H9 (cell line): ENCODE data around the gene STX3. TPM values are rescaled to one million over a fixed set of nuclear protein-coding genes. Genes with fewer than 3 reads are reported as not detected.

Source experiments
- DNase-seq: peaks from one replicate; pipeline ENCODE4 v3.0.0-alpha.2; 2017
- H2AFZ ChIP-seq: one replicate; pipeline ENCODE4 v1.6.1; 2013; ENCODE audit warnings: mild to moderate bottlenecking, low read length, control low read depth, moderate library complexity
- H2AK5ac ChIP-seq: 2 replicates; pipeline ENCODE4 v1.6.1; 2013; ENCODE audit warnings: low read length, control low read depth, mixed read lengths; ENCODE audit not compliant: insufficient read length
- H2BK120ac ChIP-seq: one replicate; pipeline ENCODE4 v1.6.1; 2013; ENCODE audit warnings: low read depth, mild to moderate bottlenecking, low read length, control low read depth, inconsistent platforms; ENCODE audit not compliant: poor library complexity, severe bottlenecking
- H2BK12ac ChIP-seq: 2 replicates; pipeline ENCODE4 v1.6.1; 2013; ENCODE audit warnings: low read length, control low read depth, mixed read lengths, low read depth; ENCODE audit not compliant: insufficient read length
- H2BK15ac ChIP-seq: 2 replicates; pipeline ENCODE4 v1.6.1; 2013; ENCODE audit warnings: low read depth, low read length, control low read depth
- H2BK20ac ChIP-seq: one replicate; pipeline ENCODE4 v1.6.1; 2013; ENCODE audit warnings: low read depth, mild to moderate bottlenecking, low read length, control low read depth, inconsistent platforms; ENCODE audit not compliant: poor library complexity, severe bottlenecking
- H2BK5ac ChIP-seq: 2 replicates; pipeline ENCODE4 v1.6.1; 2013; ENCODE audit warnings: low read length, control low read depth, mixed read lengths; ENCODE audit not compliant: insufficient read length
- H3K14ac ChIP-seq: 2 replicates; pipeline ENCODE4 v1.6.1; 2013; ENCODE audit warnings: low read length, control low read depth; ENCODE audit not compliant: insufficient read depth
- H3K18ac ChIP-seq: 2 replicates; pipeline ENCODE4 v1.6.1; 2013; ENCODE audit warnings: low read depth, mild to moderate bottlenecking, mixed read lengths, low read length, control low read depth; ENCODE audit not compliant: insufficient read length
- H3K23ac ChIP-seq: 2 replicates; pipeline ENCODE4 v1.6.1; 2013; ENCODE audit warnings: low read length, control low read depth, mixed read lengths, low read depth; ENCODE audit not compliant: insufficient read length
- H3K23me2 ChIP-seq: 2 replicates; pipeline ENCODE4 v1.6.1; 2013; ENCODE audit warnings: low read depth, mild to moderate bottlenecking, mixed read lengths, low read length, control low read depth; ENCODE audit not compliant: insufficient read length, poor library complexity, severe bottlenecking
- H3K27ac ChIP-seq: 2 replicates; pipeline ENCODE4 v1.5.1; 2013; ENCODE audit warnings: low read length, control low read depth, mixed read lengths, low read depth; ENCODE audit not compliant: insufficient read length
- H3K27me3 ChIP-seq: 2 replicates; pipeline ENCODE4 v1.6.1; 2013; ENCODE audit warnings: low read length, control low read depth, inconsistent platforms; ENCODE audit not compliant: insufficient read depth
- H3K4ac ChIP-seq: 2 replicates; pipeline ENCODE4 v1.6.1; 2013; ENCODE audit warnings: low read depth, mild to moderate bottlenecking, control low read depth, inconsistent platforms, low read length, moderate library complexity
- H3K4me1 ChIP-seq: 2 replicates; pipeline ENCODE4 v1.6.1; 2013; ENCODE audit warnings: low read length, control low read depth, inconsistent platforms; ENCODE audit not compliant: insufficient read depth
- H3K4me2 ChIP-seq: 2 replicates; pipeline ENCODE4 v1.6.1; 2013; ENCODE audit warnings: low read length, control low read depth, mixed read lengths; ENCODE audit not compliant: insufficient read length, insufficient read depth
- H3K56ac ChIP-seq: 2 replicates; pipeline ENCODE4 v1.6.1; 2013; ENCODE audit warnings: low read depth, mild to moderate bottlenecking, mixed read lengths, low read length, control low read depth; ENCODE audit not compliant: insufficient read length
- H3K79me1 ChIP-seq: 2 replicates; pipeline ENCODE4 v1.6.1; 2013; ENCODE audit warnings: low read depth, mild to moderate bottlenecking, moderate library complexity, low read length, control low read depth, inconsistent platforms; ENCODE audit not compliant: insufficient read depth, poor library complexity, severe bottlenecking
- H3K79me2 ChIP-seq: 2 replicates; pipeline ENCODE4 v1.6.1; 2013; ENCODE audit warnings: low read length, control low read depth, inconsistent platforms; ENCODE audit not compliant: insufficient read depth
- H3K9ac ChIP-seq: 2 replicates; pipeline ENCODE4 v1.6.1; 2013; ENCODE audit warnings: low read length, control low read depth, mixed read lengths; ENCODE audit not compliant: insufficient read length; ENCODE audit errors: extremely low read depth
- H3K9me3 ChIP-seq: one replicate; pipeline ENCODE4 v1.6.1; 2013; ENCODE audit warnings: low read depth, low read length, inconsistent platforms; ENCODE audit not compliant: control insufficient read depth
- H3T11ph ChIP-seq: one replicate; pipeline ENCODE4 v1.6.1; 2013; ENCODE audit warnings: mild to moderate bottlenecking, low read length, control low read depth, inconsistent platforms
- H4K20me1 ChIP-seq: one replicate; pipeline ENCODE4 v1.6.1; 2013; ENCODE audit not compliant: control insufficient read depth, insufficient read length, insufficient read depth
- H4K5ac ChIP-seq: 2 replicates; pipeline ENCODE4 v1.6.1; 2013; ENCODE audit warnings: low read depth, mild to moderate bottlenecking, mixed read lengths, low read length, control low read depth; ENCODE audit not compliant: insufficient read length
- H4K8ac ChIP-seq: replicated peaks from 2 replicates; pipeline ENCODE4 v1.6.1; 2013; ENCODE audit warnings: low read length, control low read depth, mixed read lengths, low read depth; ENCODE audit not compliant: insufficient read length
- H4K91ac ChIP-seq: 2 replicates; pipeline ENCODE4 v1.6.1; 2013; ENCODE audit warnings: low read depth, mild to moderate bottlenecking, moderate library complexity, mixed read lengths, low read length, control low read depth; ENCODE audit not compliant: insufficient read length
- H3K27ac Mint-ChIP-seq, 3 experiments: 2 replicates in 2 of 3; 3 replicates in 1 of 3; pipeline ENCODE4 v1.8.0; 2020 to 2021; ENCODE audit warnings: mixed read lengths in 3 of 3, mild to moderate bottlenecking in 1 of 3, moderate library complexity in 1 of 3
- H3K27me3 Mint-ChIP-seq: 2 replicates; pipeline ENCODE4 v1.8.0; 2021; ENCODE audit warnings: low read depth, mild to moderate bottlenecking, moderate library complexity, mixed read lengths
- H3K36me3 Mint-ChIP-seq, 3 experiments: 2 replicates in 2 of 3; 3 replicates in 1 of 3; pipeline ENCODE4 v1.8.0; 2020 to 2021; ENCODE audit warnings: low read depth in 3 of 3, mixed read lengths in 3 of 3; ENCODE audit not compliant: insufficient read depth in 1 of 3
- H3K4me1 Mint-ChIP-seq, 2 experiments: 2 replicates each; pipeline ENCODE4 v1.8.0; 2020; ENCODE audit warnings: mixed read lengths in 2 of 2
- H3K4me3 Mint-ChIP-seq, 2 experiments: 2 replicates in 1 of 2; 3 replicates in 1 of 2; pipeline ENCODE4 v1.8.0; 2020 to 2021; ENCODE audit warnings: mild to moderate bottlenecking in 2 of 2, mixed read lengths in 2 of 2, moderate library complexity in 1 of 2
- H3K9me3 Mint-ChIP-seq, 2 experiments: 2 replicates in 1 of 2; 3 replicates in 1 of 2; pipeline ENCODE4 v1.8.0; 2020; ENCODE audit warnings: mild to moderate bottlenecking in 2 of 2, mixed read lengths in 2 of 2, moderate library complexity in 1 of 2
- WGBS: extraction: QIAGEN DNeasy Blood & Tissue Kit; methylation state at CpG from one replicate; pipeline ENCODE4 v1.1.7; 2013; ENCODE audit warnings: missing lambda C conversion rate, low lambda C conversion rate, mixed read lengths; ENCODE audit not compliant: insufficient read length; ENCODE audit errors: extremely low coverage; 5-methylcytosine and 5-hydroxymethylcytosine counted together
- total RNA-seq: library from RNA; stranded (reverse); gene quantifications from 2 replicates; pipeline ENCODE4 v1.2.1, GENCODE V29; 2021
- TF ChIP-seq, protein P1 (sequence below): fragments of 200-600 bp; sonication (generic); conservative IDR thresholded peaks from 3 replicates; pipeline ENCODE4 v1.8.0; 2021; ENCODE audit warnings: antibody characterized with exemption, mild to moderate bottlenecking

The STX3 gene
- total RNA-seq, 1 experiment from 2014 or later: 41.0 TPM

DNA sequence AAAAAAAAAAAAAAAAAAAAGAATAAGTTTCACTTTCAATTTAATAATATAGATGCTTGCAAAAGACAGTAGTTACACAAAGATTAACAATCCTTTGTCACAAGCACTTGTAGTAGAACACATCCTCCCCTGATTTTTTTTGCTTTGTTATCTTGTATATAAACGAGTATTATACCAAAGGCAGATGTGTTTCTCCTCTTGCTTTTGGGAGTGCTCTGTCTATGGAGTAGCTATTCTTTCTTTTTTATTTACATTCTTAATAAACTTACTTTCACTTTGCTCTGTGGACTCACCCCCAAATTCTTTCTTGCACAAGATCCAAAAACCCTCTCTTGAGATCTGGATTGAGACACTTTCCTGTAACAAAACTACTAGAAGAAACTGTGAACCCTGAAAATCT lies 58.8 kb downstream of the STX3 start:
- no peak overlapping the region for H2BK15ac ChIP-seq
- no peak overlapping the region for H3T11ph ChIP-seq
- no peak overlapping the region for H2BK20ac ChIP-seq
- H3K14ac ChIP-seq: no peak overlapping the region
- H3K23me2 ChIP-seq: peaks cover 4% of the 10 kb centered on the region
- TF ChIP-seq, protein P1, sequence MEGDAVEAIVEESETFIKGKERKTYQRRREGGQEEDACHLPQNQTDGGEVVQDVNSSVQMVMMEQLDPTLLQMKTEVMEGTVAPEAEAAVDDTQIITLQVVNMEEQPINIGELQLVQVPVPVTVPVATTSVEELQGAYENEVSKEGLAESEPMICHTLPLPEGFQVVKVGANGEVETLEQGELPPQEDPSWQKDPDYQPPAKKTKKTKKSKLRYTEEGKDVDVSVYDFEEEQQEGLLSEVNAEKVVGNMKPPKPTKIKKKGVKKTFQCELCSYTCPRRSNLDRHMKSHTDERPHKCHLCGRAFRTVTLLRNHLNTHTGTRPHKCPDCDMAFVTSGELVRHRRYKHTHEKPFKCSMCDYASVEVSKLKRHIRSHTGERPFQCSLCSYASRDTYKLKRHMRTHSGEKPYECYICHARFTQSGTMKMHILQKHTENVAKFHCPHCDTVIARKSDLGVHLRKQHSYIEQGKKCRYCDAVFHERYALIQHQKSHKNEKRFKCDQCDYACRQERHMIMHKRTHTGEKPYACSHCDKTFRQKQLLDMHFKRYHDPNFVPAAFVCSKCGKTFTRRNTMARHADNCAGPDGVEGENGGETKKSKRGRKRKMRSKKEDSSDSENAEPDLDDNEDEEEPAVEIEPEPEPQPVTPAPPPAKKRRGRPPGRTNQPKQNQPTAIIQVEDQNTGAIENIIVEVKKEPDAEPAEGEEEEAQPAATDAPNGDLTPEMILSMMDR: no peak
- H2BK12ac ChIP-seq: no peak overlapping the region
- H3K27ac Mint-ChIP-seq: peak overlapping the region; percentile 97 to 99 (median 99)
- H3K9me3 Mint-ChIP-seq: no peaks in the 10 kb centered on the region
- no peak overlapping the region for H4K91ac ChIP-seq
- H4K20me1 ChIP-seq: no peaks in the 10 kb centered on the region
- H3K23ac ChIP-seq: no peak overlapping the region
- no peak overlapping the region for H4K8ac ChIP-seq
- H3K4me1 Mint-ChIP-seq: peaks cover 62 to 64% of the 10 kb centered on the region in 2 experiments
- no peak overlapping the region for H3K4ac ChIP-seq
- no peak overlapping the region for H2BK5ac ChIP-seq
- no peaks in the 10 kb centered on the region for H3K79me2 ChIP-seq
- no peak overlapping the region for H4K5ac ChIP-seq
- peaks cover 0 to 6% (median 0%) of the 10 kb centered on the region in 3 experiments; a peak in 1 of 7 replicates for H3K36me3 Mint-ChIP-seq
- no CpG with 5 or more reads among the region's 1 CpG for WGBS
- no peak overlapping the region for H2AFZ ChIP-seq
- no peak overlapping the region for H3K9ac ChIP-seq
- no peak for DNase-seq
- no peak overlapping the region for H3K4me2 ChIP-seq
- H3K27me3 Mint-ChIP-seq: no peaks in the 10 kb centered on the region
- no peak overlapping the region for H3K56ac ChIP-seq
- no peaks in the 10 kb centered on the region for H3K27me3 ChIP-seq
- peaks cover 4% of the 10 kb centered on the region; the same call in 1 of the 2 replicates for H3K4me1 ChIP-seq
- no peaks in the 10 kb centered on the region for H3K79me1 ChIP-seq
- no peaks in the 10 kb centered on the region for H3K9me3 ChIP-seq
- H3K27ac ChIP-seq: no peak overlapping the region
- H2BK120ac ChIP-seq: no peak overlapping the region
- no peak overlapping the region for H3K18ac ChIP-seq
- no peak overlapping the region for H2AK5ac ChIP-seq
- H3K4me3 Mint-ChIP-seq: peak overlapping the region; percentile 56 to 76; a peak in 3 of 5 replicates
